Keratinocyte (primary cell): Measurements from ENCODE around the gene ATP1A2. TPM values are rescaled to one million over a fixed set of nuclear protein-coding genes. Genes with fewer than 3 reads are reported as not detected.

ENCODE experiments used
- DNase-seq: peaks from one replicate; pipeline ENCODE4 v3.0.0-alpha.2; 2011; ENCODE audit warnings: low read depth, missing footprints, low spot score
- FAIRE-seq: peaks from 2 replicates; lab custom pipeline; 2011; peaks lifted over from hg19 to GRCh38; lab: Jason Lieb, UNC
- H2AFZ ChIP-seq: 2 replicates; pipeline ENCODE4 v1.6.0; 2012; ENCODE audit warnings: low read length, control low read depth, inconsistent platforms; ENCODE audit not compliant: control insufficient read depth
- H3K27ac ChIP-seq: 2 replicates; pipeline ENCODE4 v1.5.1; 2011; ENCODE audit warnings: low read length; ENCODE audit not compliant: control insufficient read depth, insufficient read depth
- H3K27me3 ChIP-seq: 3 replicates; pipeline ENCODE4 v1.6.0; 2011; ENCODE audit warnings: low read length; ENCODE audit not compliant: control insufficient read depth, insufficient read depth; ENCODE audit errors: extremely low read depth
- H3K36me3 ChIP-seq, 2 experiments: 2 replicates in 1 of 2; 3 replicates in 1 of 2; pipeline ENCODE4 v1.5.1; 2011; ENCODE audit warnings: low read length in 2 of 2, mild to moderate bottlenecking in 1 of 2; ENCODE audit not compliant: control insufficient read depth in 2 of 2, insufficient read depth in 2 of 2; ENCODE audit errors: extremely low read depth in 1 of 2
- H3K4me1 ChIP-seq: 3 replicates; pipeline ENCODE4 v1.5.1; 2011; ENCODE audit warnings: low read length; ENCODE audit not compliant: control insufficient read depth, insufficient read depth; ENCODE audit errors: extremely low read depth
- H3K4me2 ChIP-seq: 3 replicates; pipeline ENCODE4 v1.6.0; 2011; ENCODE audit warnings: low read depth, low read length; ENCODE audit not compliant: control insufficient read depth, insufficient read depth; ENCODE audit errors: extremely low read depth
- H3K4me3 ChIP-seq, 3 experiments: fragments of 200-600 bp in 1 of 3; sonication (generic) in 1 of 3; 2 replicates in 2 of 3; 3 replicates in 1 of 3; pipeline ENCODE4 v1.5.1; 2011 to 2016; ENCODE audit warnings: low read length in 3 of 3, mild to moderate bottlenecking in 3 of 3, control low read depth in 2 of 3, inconsistent platforms in 1 of 3, low read depth in 1 of 3, mixed read lengths in 1 of 3, mixed run types in 1 of 3, moderate library complexity in 1 of 3; ENCODE audit not compliant: control insufficient read depth in 2 of 3, insufficient read depth in 2 of 3; ENCODE audit errors: extremely low read depth in 1 of 3
- H3K79me2 ChIP-seq: 2 replicates; pipeline ENCODE4 v1.6.0; 2012; ENCODE audit warnings: low read length; ENCODE audit not compliant: control insufficient read depth, insufficient read depth
- H3K9ac ChIP-seq: 3 replicates; pipeline ENCODE4 v1.6.0; 2011; ENCODE audit warnings: low read length; ENCODE audit not compliant: control insufficient read depth, insufficient read depth; ENCODE audit errors: extremely low read depth
- H3K9me1 ChIP-seq: 3 replicates; pipeline ENCODE4 v1.6.0; 2011; ENCODE audit warnings: low read length; ENCODE audit not compliant: control insufficient read depth, insufficient read depth; ENCODE audit errors: extremely low read depth
- H3K9me3 ChIP-seq: 2 replicates; pipeline ENCODE4 v1.5.1; 2012; ENCODE audit warnings: low read depth, low read length; ENCODE audit not compliant: control insufficient read depth
- H4K20me1 ChIP-seq: 3 replicates; pipeline ENCODE4 v1.6.0; 2011; ENCODE audit warnings: low read length; ENCODE audit not compliant: control insufficient read depth, insufficient read depth; ENCODE audit errors: extremely low read depth
- CTCF ChIP-seq, 3 experiments: IDR thresholded peaks in 1 of 3; conservative IDR thresholded peaks in 1 of 3; optimal IDR thresholded peaks in 1 of 3; 2 replicates in 2 of 3; 3 replicates in 1 of 3; pipeline versions ENCODE3 to v1.5.1; 2011; ENCODE audit warnings: low read length in 3 of 3, mild to moderate bottlenecking in 3 of 3, moderate library complexity in 2 of 3, control low read depth in 1 of 3, inconsistent platforms in 1 of 3; ENCODE audit not compliant: insufficient read depth in 2 of 3; ENCODE audit errors: extremely low read depth in 1 of 3
- EZH2 ChIP-seq: IDR thresholded peaks from one replicate; pipeline ENCODE4 v1.6.1; 2012; ENCODE audit warnings: inconsistent platforms, mild to moderate bottlenecking, low read length, moderate library complexity
- dilution Hi-C: fragments of 300-500 bp; cut with MboI; formaldehyde crosslinking; loops from one replicate; pipeline ENCODE4 v1.7.0; 2020; ENCODE audit warnings: low sequenced_read_pairs; ENCODE audit not compliant: extremely low pct_ligation_motif_present
- polyA plus RNA-seq, 5 experiments: library from polyadenylated mRNA; depleted of rRNA in 3 of 5; stranded (reverse) in 3 of 5; stranded (forward) in 1 of 5; unstranded in 1 of 5; fragments of >200 nt; gene quantifications; 1 replicate in 1 of 5; 2 replicates in 3 of 5; 3 replicates in 1 of 5; pipeline versions ENCODE4 v1.2.1 to v1.2.3, GENCODE V29; 2011 to 2012; ENCODE audit warnings: missing spikeins in 2 of 5, low read depth in 1 of 5, low replicate concordance in 1 of 5

The ATP1A2 gene
- polyA plus RNA-seq, 1 donor (not counting 4 experiments of a cell fraction or from before 2014, with no cell fraction given), result not detected

- H4K20me1 ChIP-seq, result no peaks in the 10 kb centered on the region
- dilution Hi-C loops, result no loop called here
- H3K4me2 ChIP-seq, result no peak overlapping the region
- no peaks in the 10 kb centered on the region for H3K79me2 ChIP-seq
- H3K9me1 ChIP-seq, result no peaks in the 10 kb centered on the region
- H3K27me3 ChIP-seq, result peaks cover 17% of the 10 kb centered on the region
- no peak for FAIRE-seq
- no peak for TF ChIP-seq CTCF (optimal IDR thresholded peaks at IDR 0.05 in 1 of 3, IDR thresholded peaks at IDR 0.05 in 1 of 3, conservative IDR thresholded peaks at IDR 0.05 in 1 of 3; ENCODE audit: extremely low read depth in 1 of 3, insufficient read depth in 2 of 3, low read length in 3 of 3)
- TF ChIP-seq EZH2, result no peak
- H3K9ac ChIP-seq, result no peak overlapping the region
- no peak overlapping the region for H2AFZ ChIP-seq
- DNase-seq, result no peak
- peaks cover 20% of the 10 kb centered on the region for H3K4me1 ChIP-seq
- no peaks in the 10 kb centered on the region for H3K36me3 ChIP-seq
- H3K9me3 ChIP-seq, result no peaks in the 10 kb centered on the region
- H3K27ac ChIP-seq, result no peak overlapping the region
- H3K4me3 ChIP-seq, result no peak overlapping the region
Observed at GRCh38 chr1:160128636-160129035, 13.1 kb downstream of the ATP1A2 start.

- Histone ChIP-seq H2AFZ (no peak overlapping the region), H3K9me1 (no peaks in the 10 kb centered on the region), H3K9me3 (no peaks in the 10 kb centered on the region), H3K4me2 (no peak overlapping the region), H3K27ac (no peak overlapping the region), H3K4me1 (peaks cover 18% of the 10 kb centered on the region), H3K36me3 (no peaks in the 10 kb centered on the region), H4K20me1 (no peaks in the 10 kb centered on the region), H3K9ac (no peak overlapping the region), H3K79me2 (no peaks in the 10 kb centered on the region), H3K27me3 (peaks cover 17% of the 10 kb centered on the region), H3K4me3 (no peak overlapping the region)
- no peak for DNase-seq
- dilution Hi-C loops, result no loop called here
- TF ChIP-seq EZH2 (no peak), CTCF (optimal IDR thresholded peaks at IDR 0.05 in 1 of 3, IDR thresholded peaks at IDR 0.05 in 1 of 3, conservative IDR thresholded peaks at IDR 0.05 in 1 of 3; ENCODE audit: extremely low read depth in 1 of 3, insufficient read depth in 2 of 3, low read length in 3 of 3) (no peak)
- no peak for FAIRE-seq
Observed at GRCh38 chr1:160129046-160129445, 13.5 kb downstream of the ATP1A2 start.
